OCI-LY3 (cell line): ENCODE data around the gene FAM3A.

Experiments used
- EZH2phosphoT487 ChIP-seq: fragments of 200-600 bp; shearing (Covaris generic); IDR thresholded peaks from 2 replicates; pipeline ENCODE4 v1.6.1; 2018; ENCODE audit warnings: antibody characterized with exemption, mixed run types, low read depth
- TF ChIP-seq, protein P1 (sequence below): fragments of 200-600, 300-600 bp; sonication (generic); IDR thresholded peaks from 2 replicates; pipeline ENCODE4 v1.5.1; 2014; ENCODE audit warnings: antibody characterized with exemption, low read length, low read depth

- TF ChIP-seq, protein P1, sequence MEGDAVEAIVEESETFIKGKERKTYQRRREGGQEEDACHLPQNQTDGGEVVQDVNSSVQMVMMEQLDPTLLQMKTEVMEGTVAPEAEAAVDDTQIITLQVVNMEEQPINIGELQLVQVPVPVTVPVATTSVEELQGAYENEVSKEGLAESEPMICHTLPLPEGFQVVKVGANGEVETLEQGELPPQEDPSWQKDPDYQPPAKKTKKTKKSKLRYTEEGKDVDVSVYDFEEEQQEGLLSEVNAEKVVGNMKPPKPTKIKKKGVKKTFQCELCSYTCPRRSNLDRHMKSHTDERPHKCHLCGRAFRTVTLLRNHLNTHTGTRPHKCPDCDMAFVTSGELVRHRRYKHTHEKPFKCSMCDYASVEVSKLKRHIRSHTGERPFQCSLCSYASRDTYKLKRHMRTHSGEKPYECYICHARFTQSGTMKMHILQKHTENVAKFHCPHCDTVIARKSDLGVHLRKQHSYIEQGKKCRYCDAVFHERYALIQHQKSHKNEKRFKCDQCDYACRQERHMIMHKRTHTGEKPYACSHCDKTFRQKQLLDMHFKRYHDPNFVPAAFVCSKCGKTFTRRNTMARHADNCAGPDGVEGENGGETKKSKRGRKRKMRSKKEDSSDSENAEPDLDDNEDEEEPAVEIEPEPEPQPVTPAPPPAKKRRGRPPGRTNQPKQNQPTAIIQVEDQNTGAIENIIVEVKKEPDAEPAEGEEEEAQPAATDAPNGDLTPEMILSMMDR: no peak
- no peak for TF ChIP-seq EZH2phosphoT487
Observed at GRCh38 chrX:154484255-154485149, 31.5 kb downstream of the FAM3A start.
